GM19372 (cell line): ENCODE data around the gene AQP2.
A peak's percentile ranks its signal among the peaks of the same experiment; 100 is the strongest.

ENCODE experiments used
- ATAC-seq: cut with Tn5 transposase; IDR thresholded peaks from one replicate; pipeline ENCODE4 v1.9.1; 2021; ENCODE audit warnings: mild to moderate bottlenecking, low read depth, moderate library complexity; ENCODE audit not compliant: unreplicated experiment

AQP2 gene

DNA sequence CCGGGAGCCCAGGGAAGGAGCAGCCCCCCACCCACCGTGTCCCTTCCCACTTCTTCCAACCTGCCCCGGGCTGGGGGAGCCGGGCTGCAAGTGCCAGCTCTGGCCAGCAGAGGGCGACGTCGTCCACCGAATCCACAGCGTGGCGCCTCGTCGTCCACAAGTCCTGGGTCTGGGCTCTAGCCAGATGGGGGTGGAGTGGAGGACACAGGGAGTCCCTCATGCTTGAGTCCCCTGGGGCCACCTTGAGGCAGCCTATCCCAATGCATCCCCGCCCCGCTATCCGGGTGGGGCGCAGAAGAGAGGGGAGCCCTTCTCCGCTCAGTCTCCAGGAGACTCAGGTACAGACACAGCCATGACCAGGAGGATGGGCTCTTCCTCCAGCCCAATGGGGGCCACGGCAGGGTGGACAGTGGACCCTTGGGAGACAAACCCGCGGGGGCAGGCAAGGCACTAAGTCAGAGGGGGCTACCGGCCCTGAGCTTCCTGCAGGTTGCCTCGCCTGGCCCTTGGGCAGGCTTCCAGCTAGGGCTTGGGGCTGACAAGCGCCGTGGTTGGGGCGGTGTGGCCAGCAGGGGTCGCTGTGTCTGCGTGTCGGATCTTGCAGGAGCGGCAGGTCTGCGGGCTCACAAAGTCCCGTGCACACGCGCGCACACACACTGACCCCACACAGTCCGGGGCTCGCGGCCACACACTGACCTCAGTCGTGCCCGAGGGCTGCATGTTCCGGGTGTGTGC, 16.7 kb downstream of the AQP2 start:
- peak; percentile 63 for ATAC-seq

GRCh38 chr12:49967777-49968250, 17.3 kb downstream of the AQP2 start:
- ATAC-seq, result no peak

GRCh38 chr12:49968471-49968870, 17.9 kb downstream of the AQP2 start:
- no peak for ATAC-seq

DNA sequence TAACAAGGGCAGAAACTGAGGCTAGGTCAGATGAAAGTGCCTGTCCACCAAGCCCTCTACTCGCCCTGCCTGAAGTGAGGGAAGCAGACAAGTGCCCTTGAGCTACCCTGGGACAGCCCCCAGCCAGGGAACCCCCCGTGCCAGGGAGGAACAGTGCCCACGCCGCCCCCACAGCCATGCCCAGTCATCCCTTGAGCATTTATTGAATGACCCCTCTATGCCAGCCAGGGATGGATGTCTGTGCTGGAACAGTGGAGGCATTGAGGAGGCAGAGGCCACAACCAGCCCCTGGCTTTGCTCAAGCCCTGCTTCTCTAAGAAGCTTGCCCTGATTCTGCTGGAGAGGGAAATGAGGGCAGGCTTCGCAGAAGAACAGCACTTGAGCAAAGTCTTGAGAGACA, 18.5 kb downstream of the AQP2 start:
- ATAC-seq, result no peak

GRCh38 chr12:49969651-49970429, 19.3 kb downstream of the AQP2 start:
- ATAC-seq, result no peak

- ATAC-seq, result no peak
Observed at GRCh38 chr12:49970658-49971057, 20.1 kb downstream of the AQP2 start.

DNA sequence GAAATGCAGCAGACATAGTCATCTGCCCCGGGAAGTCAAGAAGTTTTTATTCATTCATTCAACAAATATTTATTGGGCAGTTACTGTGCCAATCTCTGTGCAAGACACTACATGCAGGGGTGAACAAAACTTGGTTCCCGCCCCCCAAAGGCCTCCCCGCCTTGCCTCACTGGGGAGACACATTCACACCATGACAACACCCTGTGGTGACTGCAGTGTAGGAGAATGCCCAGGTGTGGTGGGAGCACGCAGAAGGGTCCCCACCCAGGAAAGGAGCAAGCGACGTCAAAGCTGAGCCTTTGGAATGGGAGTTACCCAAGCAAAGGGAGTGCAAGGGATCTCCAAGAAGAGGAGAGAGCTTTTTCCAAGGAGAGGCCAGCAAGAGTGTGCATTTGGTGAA, 20.6 kb downstream of the AQP2 start:
- ATAC-seq, result no peak

GRCh38 chr12:49972129-49972528, 21.6 kb downstream of the AQP2 start:
- no peak for ATAC-seq

- no peak for ATAC-seq
Observed at GRCh38 chr12:49972641-49973360, 22.3 kb downstream of the AQP2 start, which contains the start of gene AQP6. AQP6 (plus strand) TSS chr12:49972947; CDS start chr12:49973174, 227 bp downstream.

DNA sequence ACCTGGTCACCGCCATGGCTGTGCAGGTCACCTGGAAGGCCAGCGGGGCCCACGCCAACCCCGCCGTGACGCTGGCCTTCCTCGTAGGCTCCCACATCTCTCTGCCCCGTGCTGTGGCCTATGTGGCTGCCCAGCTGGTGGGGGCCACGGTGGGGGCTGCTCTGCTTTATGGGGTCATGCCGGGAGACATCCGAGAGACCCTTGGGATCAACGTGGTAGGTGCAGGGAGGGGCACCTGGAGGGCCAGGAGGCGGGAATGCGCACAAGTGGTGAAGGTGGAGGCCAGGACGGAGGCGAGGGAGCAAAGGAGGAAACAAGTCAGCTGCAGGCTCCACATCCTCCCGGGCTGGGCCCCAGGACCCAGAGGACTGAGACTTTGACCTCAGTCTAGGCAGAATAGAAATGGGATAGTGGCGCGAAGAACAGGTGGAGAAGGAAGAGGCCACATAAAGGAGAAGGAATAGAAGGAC, 22.9 kb downstream of the AQP2 start:
- no peak for ATAC-seq

- no peak for ATAC-seq
Observed at GRCh38 chr12:49974231-49974675, 23.7 kb downstream of the AQP2 start.

DNA sequence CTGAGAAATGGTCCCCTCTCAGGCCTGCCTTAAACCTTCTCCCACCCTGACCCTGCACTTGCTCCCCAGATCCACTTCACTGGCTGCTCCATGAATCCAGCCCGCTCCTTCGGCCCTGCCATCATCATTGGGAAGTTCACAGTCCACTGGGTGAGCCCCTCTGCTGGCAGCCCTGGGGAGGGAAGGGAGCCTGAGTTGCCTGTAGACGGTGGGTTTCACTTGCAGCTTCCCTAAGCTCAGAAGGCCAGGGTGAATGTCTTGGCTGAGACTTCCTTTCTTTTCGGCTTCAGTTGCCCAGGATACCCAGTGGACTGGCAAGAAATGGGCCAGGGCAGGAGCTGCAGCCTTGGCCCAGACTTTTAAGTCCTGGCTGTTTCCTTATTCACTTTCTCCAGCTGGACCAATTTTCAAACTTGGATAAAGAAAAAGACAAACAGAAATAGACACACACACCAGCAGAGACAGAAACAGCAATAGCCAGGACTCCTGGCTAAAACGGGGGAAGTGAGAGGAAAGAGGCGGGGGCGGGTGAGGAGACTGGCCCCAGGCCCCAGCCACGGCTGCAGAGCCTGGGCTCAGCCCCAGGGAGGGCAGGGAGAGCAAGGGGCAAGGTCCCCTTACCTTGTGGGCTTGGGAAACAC, 24.3 kb downstream of the AQP2 start:
- no peak for ATAC-seq

GRCh38 chr12:49975318-49975761, 24.8 kb downstream of the AQP2 start:
- ATAC-seq, result no peak

DNA sequence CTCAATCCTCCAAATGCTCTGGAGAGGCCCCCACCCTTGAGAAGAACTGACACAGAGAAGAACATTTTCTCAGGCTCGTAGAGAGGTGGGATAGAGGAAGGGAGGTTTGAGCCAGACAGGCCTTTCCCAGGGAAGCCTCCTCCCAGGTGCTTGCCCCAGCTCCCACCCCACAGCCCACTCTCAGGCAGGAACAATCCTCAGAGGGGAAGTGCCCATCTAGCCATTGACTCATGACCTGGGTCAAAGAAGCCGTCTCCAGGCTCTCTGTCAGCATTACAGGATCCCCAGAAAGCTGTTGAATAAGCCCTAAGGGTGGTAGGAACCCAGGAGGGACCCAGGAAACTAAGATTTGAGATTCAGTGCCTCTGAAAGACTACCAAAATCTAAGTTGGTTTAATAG, 26.0 kb downstream of the AQP2 start:
- no peak for ATAC-seq

GRCh38 chr12:49978125-49978524, 27.6 kb downstream of the AQP2 start:
- no peak for ATAC-seq

- no peak for ATAC-seq
Observed at GRCh38 chr12:49979016-49979586, 28.6 kb downstream of the AQP2 start.

DNA sequence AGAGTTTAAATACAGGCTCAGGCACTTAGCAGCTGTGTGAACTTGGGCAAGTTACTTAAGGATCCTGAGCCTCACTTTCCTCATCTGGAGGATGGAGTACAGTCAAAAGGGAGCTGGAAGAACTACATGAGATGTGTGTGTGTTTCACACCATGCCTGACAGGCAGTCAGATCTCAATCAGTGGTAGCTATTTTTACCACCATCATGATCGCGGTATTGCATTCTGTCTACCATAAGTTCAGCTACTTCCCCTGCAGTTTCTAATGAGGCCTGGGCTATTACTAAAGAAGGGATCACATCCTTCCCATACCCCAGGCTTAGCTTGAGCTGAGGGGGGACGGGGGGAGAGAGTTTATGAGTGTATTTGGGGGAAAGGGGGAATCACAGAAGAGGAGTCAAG, 29.3 kb downstream of the AQP2 start:
- ATAC-seq, result no peak

GRCh38 chr12:49980501-49981349, 30.2 kb downstream of the AQP2 start:
- no peak for ATAC-seq
